Upper lobe of left lung (tissue), 6 donors: ENCODE measurements around the gene PPBP. TPM values are rescaled to one million over a fixed set of nuclear protein-coding genes. Genes with fewer than 3 reads are reported as not detected.

Source experiments
- ATAC-seq, 2 donors: fragments of 200-7000 bp; cut with Tn5 transposase; one replicate each; pipeline ENCODE4 v1.9.1; 2022; ENCODE audit warnings: mild to moderate bottlenecking in 2 of 2, moderate library complexity in 2 of 2; ENCODE audit not compliant: low FRiP score in 2 of 2
- DNase-seq, 2 donors: peaks; one replicate each; pipeline ENCODE4 v3.0.0-alpha.2; 2019 to 2020
- H3K27ac ChIP-seq, 4 donors: fragments of 200-600 bp; sonication (generic); one replicate each; pipeline ENCODE4 v1.5.1; 2016 to 2019
- H3K27me3 ChIP-seq, 4 donors: fragments of 200-600 bp; sonication (generic); one replicate each; pipeline ENCODE4 v1.5.1; 2017 to 2019
- H3K36me3 ChIP-seq, 4 donors: fragments of 200-600 bp; sonication (generic); one replicate each; pipeline ENCODE4 v1.5.1; 2016 to 2019
- H3K4me1 ChIP-seq, 4 donors: fragments of 200-600 bp; sonication (generic); one replicate each; pipeline ENCODE4 v1.5.1; 2018 to 2019
- H3K4me3 ChIP-seq, 4 donors: fragments of 200-600 bp; sonication (generic); one replicate each; pipeline ENCODE4 v1.5.1; 2017 to 2019; ENCODE audit warnings: mild to moderate bottlenecking in 2 of 4, moderate library complexity in 1 of 4
- H3K9me3 ChIP-seq, 4 donors: fragments of 200-600 bp; sonication (generic); one replicate each; pipeline ENCODE4 v1.5.1; 2018 to 2019
- CTCF ChIP-seq, 6 experiments: fragments of 450-650 bp in 4 of 6; fragments of 200-600 bp in 2 of 6; sonication (generic) in 2 of 6; IDR thresholded peaks; one replicate each; pipeline ENCODE4 v1.5.1; 2016 to 2019; ENCODE audit warnings: antibody characterized with exemption in 6 of 6
- EP300 ChIP-seq, 4 donors: sonication (generic); formaldehyde crosslinking; IDR thresholded peaks; one replicate each; pipeline ENCODE4 v1.5.1; 2017; ENCODE audit warnings: antibody characterized with exemption in 4 of 4, control low read depth in 2 of 4
- POLR2A ChIP-seq, 4 donors: fragments of 450-650 bp; IDR thresholded peaks; one replicate each; pipeline ENCODE4 v1.5.1; 2016 to 2017; ENCODE audit warnings: antibody characterized with exemption in 4 of 4, mild to moderate bottlenecking in 2 of 4
- POLR2AphosphoS5 ChIP-seq, 2 donors: sonication (generic); formaldehyde crosslinking; IDR thresholded peaks; one replicate each; pipeline ENCODE4 v1.5.1; 2017; ENCODE audit warnings: antibody characterized with exemption in 2 of 2
- small RNA-seq, 4 donors: library from RNA; depleted of rRNA; stranded (forward); fragments of <200 nt; gene quantifications; one replicate each; pipeline ENCODE3, GENCODE V24; 2016
- total RNA-seq, 6 donors: library from RNA; depleted of rRNA in 4 of 6; stranded (reverse); fragments of >200 nt in 4 of 6; gene quantifications; one replicate each; pipeline versions ENCODE4 v1.1.0 to v1.2.1, GENCODE V29; 2016 to 2021
- donor health status: DM: no; HTN: no; CAD: no; lungs with moderate emphysema.
- donor health status: DM: no; HTN: yes; CAD: no; lungs with severe emphysema.

The PPBP gene
- total RNA-seq, 6 donors from 2014 or later = 1.4 to 32.2 (median 6.0) TPM; not detected in 1

GRCh38 chr4:73936969-73937368 lies 51.0 kb downstream of the PPBP start:
- Histone ChIP-seq H3K4me3 (no peak overlapping the region), H3K9me3 (no peaks in the 10 kb centered on the region), H3K36me3 (no peaks in the 10 kb centered on the region), H3K4me1 (no peaks in the 10 kb centered on the region), H3K27ac (no peak overlapping the region), H3K27me3 (no peaks in the 10 kb centered on the region)
- no peak for TF ChIP-seq CTCF (IDR thresholded peaks at IDR 0.05)
- no peak for TF ChIP-seq POLR2A (IDR thresholded peaks at IDR 0.05)
- TF ChIP-seq EP300 (IDR thresholded peaks at IDR 0.05) = no peak
- TF ChIP-seq POLR2AphosphoS5 (IDR thresholded peaks at IDR 0.05) = no peak
- no peak for ATAC-seq
- no peak for DNase-seq

Small RNA genes within 50 kb of the gene (small RNA-seq; reads per million reads assigned to genes)
- gene RN7SL218P = 0 reads per million in 4 donors

Other genes with a start within 250 kb of the PPBP start
- 10 to 100 TPM in 3 of 6 donors, 1 to 10 TPM in 3; 3.7 to 35.6 (median 12.2) TPM for gene CXCL8, start 247.6 kb downstream of the PPBP start, total RNA-seq
- gene CXCL6, start 151.5 kb downstream of the PPBP start, total RNA-seq = 10 to 100 TPM in 1 of 6 donors, 1 to 10 TPM in 1, under 1 TPM in 3, not detected in 1; 0.29 to 19.7 (median 0.71) TPM
- not detected for gene PF4V1, start 134.9 kb downstream of the PPBP start, total RNA-seq
- 10 to 100 TPM in 4 of 6 donors, 1 to 10 TPM in 2; 4.3 to 40.0 (median 12.1) TPM for gene CXCL1, start 118.8 kb downstream of the PPBP start, total RNA-seq
- gene PF4, start 6.2 kb downstream of the PPBP start, total RNA-seq = 10 to 100 TPM in 3 of 6 donors, 1 to 10 TPM in 1, under 1 TPM in 1, not detected in 1; 0.77 to 29.3 (median 19.2) TPM
- 10 to 100 TPM in 1 of 6 donors, 1 to 10 TPM in 5; 2.1 to 16.0 (median 6.7) TPM for gene CXCL5, start 10.5 kb upstream of the PPBP start, total RNA-seq
- 10 to 100 TPM; 10.0 to 22.4 (median 16.4) TPM for gene CXCL3, start 50.5 kb upstream of the PPBP start, total RNA-seq
- gene CXCL2, start 111.0 kb upstream of the PPBP start, total RNA-seq = 100 to 1,000 TPM in 3 of 6 donors, 10 to 100 TPM in 3; 41.1 to 108 (median 79.4) TPM
- 10 to 100 TPM in 5 of 6 donors, 1 to 10 TPM in 1; 4.9 to 23.6 (median 12.8) TPM for gene MTHFD2L, start 169.9 kb upstream of the PPBP start, total RNA-seq